ENCODE results near the gene POLA1. TPM values are rescaled to one million over a fixed set of nuclear protein-coding genes. Genes with fewer than 3 reads are reported as not detected.
A peak's percentile ranks its signal among the peaks of the same experiment; 100 is the strongest.

POLA1 gene
- total and polyA plus RNA-seq, 2 donors (not counting 1 experiment from before 2014, with no cell fraction given), result 3.0 to 16.3 TPM

DNA sequence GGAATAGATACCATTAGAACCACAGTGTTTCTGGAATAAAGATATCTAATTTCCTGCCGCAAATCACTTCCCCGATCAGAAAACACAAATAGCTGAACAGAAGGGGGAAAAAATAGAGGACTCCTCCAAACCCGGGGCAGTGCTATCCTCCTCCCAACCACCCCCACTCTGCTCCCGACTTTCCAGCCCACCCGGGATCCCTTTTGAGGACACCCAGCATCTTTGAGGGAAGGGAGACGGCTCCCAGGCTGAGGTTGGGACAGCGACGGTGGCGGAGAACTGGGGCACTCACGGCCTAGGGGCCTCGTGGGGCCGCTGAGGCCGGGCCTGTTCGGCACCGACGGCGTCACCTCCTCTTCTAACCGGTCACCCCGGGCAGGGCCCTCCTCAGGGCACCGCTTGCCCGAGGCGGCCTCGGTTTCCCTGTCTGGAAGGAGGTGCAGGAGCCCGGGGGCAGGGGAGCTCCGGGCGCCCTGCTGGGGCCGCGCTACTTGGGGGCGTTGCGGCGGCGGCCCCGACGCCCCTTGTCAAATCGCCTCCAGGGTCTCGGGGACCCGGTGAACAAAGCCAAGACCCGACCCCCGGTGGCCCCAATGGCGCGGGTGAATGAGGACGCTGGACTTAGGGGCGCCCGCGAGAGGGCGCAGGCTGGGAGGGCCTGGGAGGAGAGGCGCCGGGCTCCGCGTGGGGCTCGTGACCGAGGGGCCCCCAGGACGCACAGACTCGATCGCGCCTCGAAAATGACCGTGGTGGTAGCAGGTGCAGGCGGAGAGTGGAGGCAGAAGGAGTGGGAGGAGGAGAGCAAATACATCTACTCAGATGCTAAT lies 329.0 kb downstream of the POLA1 start:
- H3K27ac ChIP-seq (ENCODE audit: low read length in 2 of 2), result no peak overlapping the region
- peaks cover 16 to 22% of the 10 kb centered on the region in 2 donors for H3K4me1 ChIP-seq (ENCODE audit: control insufficient read depth in 2 of 2, insufficient read depth in 2 of 2, low read length in 2 of 2)
- H4K20me1 ChIP-seq (ENCODE audit: control insufficient read depth, insufficient read depth, low read length, poor library complexity, severe bottlenecking), result no peaks in the 10 kb centered on the region
- H2AFZ ChIP-seq (ENCODE audit: insufficient read depth, low read depth, low read length, poor library complexity, severe bottlenecking), result no peak overlapping the region
- H3K4me3 Mint-ChIP-seq, result no peak overlapping the region
- H3K9me3 Mint-ChIP-seq (ENCODE audit: insufficient read depth), result no peaks in the 10 kb centered on the region
- no peak for ATAC-seq (ENCODE audit: low read depth)
- DNase-seq, result no peak
- H3K9me3 ChIP-seq (ENCODE audit: control extremely low read depth in 1 of 3, control insufficient read depth in 2 of 3, insufficient read depth in 1 of 3, low read length in 2 of 3), result peaks cover 0 to 14% (median 0%) of the 10 kb centered on the region in 3 donors
- H3K4me2 ChIP-seq (replicated peaks; ENCODE audit: low read depth, low read length, poor library complexity, severe bottlenecking), result peak overlapping the region; percentile 11
- no peak overlapping the region for H3K4me3 ChIP-seq (ENCODE audit: control extremely low read depth in 1 of 5, extremely low read depth in 1 of 5, insufficient read depth in 1 of 5, low read depth in 2 of 5, low read length in 4 of 5)
- H3K27me3 ChIP-seq (replicated peaks in 1 of 4; ENCODE audit: control extremely low read depth in 1 of 4, control insufficient read depth in 3 of 4, insufficient read depth in 4 of 4, low read length in 3 of 4), result peaks cover 0 to 50% (median 32%) of the 10 kb centered on the region in 4 experiments
- peaks cover 20% of the 10 kb centered on the region for H3K4me1 Mint-ChIP-seq
- TF ChIP-seq CTCF (IDR thresholded peaks at IDR 0.05) (no peak), EZH2 (IDR thresholded peaks at IDR 0.05; ENCODE audit: borderline replicate concordance, insufficient read depth, low read depth, low read length, poor library complexity, severe bottlenecking) (peak; percentile 22)
- no peak overlapping the region for H3K9ac ChIP-seq (ENCODE audit: low read length)
- H3K27me3 Mint-ChIP-seq, result peaks cover 52% of the 10 kb centered on the region
- whole genome bisulfite sequencing (ENCODE audit: insufficient coverage), result 3% methylated on average over 36 of the region's 59 CpGs
- H3K79me2 ChIP-seq (ENCODE audit: control insufficient read depth, insufficient read depth, low read length), result no peaks in the 10 kb centered on the region
- H3K27ac Mint-ChIP-seq, result no peak overlapping the region
- intact Hi-C loops (cut with micrococcal nuclease), result no loop called here
- H3K36me3 ChIP-seq (replicated peaks in 1 of 2; ENCODE audit: control extremely low read depth in 1 of 2, control insufficient read depth in 1 of 2, extremely low read depth in 1 of 2, insufficient read depth in 2 of 2, low read length in 1 of 2), result no peaks in the 10 kb centered on the region
- ChIA-PET CTCF (interaction anchor here (0.7 kb wide), 1 partner anchor 115 kb away, joined by 4 read pairs; no protein-coding TSS in a partner anchor), POLR2A (no interaction called here)

DNA sequence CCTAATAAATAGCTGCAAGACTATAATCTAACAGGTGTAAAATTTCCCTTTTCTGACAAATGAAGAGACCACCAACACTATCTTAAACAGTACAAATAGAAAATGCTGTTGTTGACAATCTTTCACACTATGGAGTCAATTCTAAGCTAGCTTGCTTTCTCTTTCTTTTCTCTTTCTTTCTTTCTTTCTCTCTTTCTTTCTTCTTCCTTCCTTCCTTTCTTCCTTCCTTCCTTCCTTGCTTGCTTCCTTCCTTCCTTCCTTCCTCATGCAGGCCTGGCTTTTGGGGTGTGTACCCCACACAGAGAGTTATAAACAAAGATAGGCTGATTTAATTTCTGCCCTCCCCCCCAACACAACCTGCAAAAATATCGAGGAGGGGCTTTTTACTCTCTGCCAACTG lies 330.2 kb downstream of the POLA1 start:
- no peaks in the 10 kb centered on the region for H3K79me2 ChIP-seq (ENCODE audit: control insufficient read depth, insufficient read depth, low read length)
- peaks cover 0 to 13% (median 0%) of the 10 kb centered on the region in 3 donors for H3K9me3 ChIP-seq (ENCODE audit: control extremely low read depth in 1 of 3, control insufficient read depth in 2 of 3, insufficient read depth in 1 of 3, low read length in 2 of 3)
- H2AFZ ChIP-seq (ENCODE audit: insufficient read depth, low read depth, low read length, poor library complexity, severe bottlenecking), result no peak overlapping the region
- H3K4me1 ChIP-seq (ENCODE audit: control insufficient read depth in 2 of 2, insufficient read depth in 2 of 2, low read length in 2 of 2), result peaks cover 16 to 21% of the 10 kb centered on the region in 2 donors
- Mint-ChIP-seq H3K9me3 (ENCODE audit: insufficient read depth) (no peaks in the 10 kb centered on the region), H3K4me3 (no peak overlapping the region), H3K27me3 (peaks cover 50% of the 10 kb centered on the region), H3K27ac (no peak overlapping the region), H3K4me1 (peaks cover 20% of the 10 kb centered on the region)
- POLR2A ChIA-PET, result no interaction called here
- H3K4me2 ChIP-seq (replicated peaks; ENCODE audit: low read depth, low read length, poor library complexity, severe bottlenecking), result no peak overlapping the region
- no peaks in the 10 kb centered on the region for H4K20me1 ChIP-seq (ENCODE audit: control insufficient read depth, insufficient read depth, low read length, poor library complexity, severe bottlenecking)
- no peaks in the 10 kb centered on the region for H3K36me3 ChIP-seq (replicated peaks in 1 of 2; ENCODE audit: control extremely low read depth in 1 of 2, control insufficient read depth in 1 of 2, extremely low read depth in 1 of 2, insufficient read depth in 2 of 2, low read length in 1 of 2)
- DNase-seq (no peak), ATAC-seq (ENCODE audit: low read depth) (no peak)
- CTCF ChIA-PET, result no interaction called here
- H3K9ac ChIP-seq (ENCODE audit: low read length), result no peak overlapping the region
- peaks cover 0 to 43% (median 26%) of the 10 kb centered on the region in 4 experiments for H3K27me3 ChIP-seq (replicated peaks in 1 of 4; ENCODE audit: control extremely low read depth in 1 of 4, control insufficient read depth in 3 of 4, insufficient read depth in 4 of 4, low read length in 3 of 4)
- no peak for TF ChIP-seq EZH2 (IDR thresholded peaks at IDR 0.05; ENCODE audit: borderline replicate concordance, insufficient read depth, low read depth, low read length, poor library complexity, severe bottlenecking)
- TF ChIP-seq CTCF (IDR thresholded peaks at IDR 0.05), result no peak
- WGBS (ENCODE audit: insufficient coverage), result no CpG with 5 or more reads among the region's 1 CpG
- intact Hi-C loops (cut with micrococcal nuclease), result no loop called here
- H3K27ac ChIP-seq (ENCODE audit: low read length in 2 of 2), result no peak overlapping the region
- H3K4me3 ChIP-seq (ENCODE audit: control extremely low read depth in 1 of 5, extremely low read depth in 1 of 5, insufficient read depth in 1 of 5, low read depth in 2 of 5, low read length in 4 of 5), result no peak overlapping the region

Data from B cell (primary cell).